Hepatocyte (in vitro differentiated cells): Measurements from ENCODE around the gene TEC. TPM values are rescaled to one million over a fixed set of nuclear protein-coding genes. Genes with fewer than 3 reads are reported as not detected.
A peak's percentile ranks its signal among the peaks of the same experiment; 100 is the strongest.
"Not testable (repeated sequence)": the region's sequence is repeated elsewhere in the genome, so short reads cannot be mapped to it uniquely, and the experiment has no call there.

Source experiments
- DNase-seq: peaks from one replicate; pipeline ENCODE4 v3.0.0-alpha.2; 2016; ENCODE audit warnings: low spot score
- H2AFZ ChIP-seq: fragments of 200-600 bp; sonication (generic); 2 replicates; pipeline ENCODE4 v1.6.0; 2016; ENCODE audit warnings: antibody characterized with exemption, mild to moderate bottlenecking
- H3K27ac ChIP-seq: fragments of 200-600 bp; sonication (generic); 2 replicates; pipeline ENCODE4 v1.5.1; 2016; ENCODE audit warnings: mild to moderate bottlenecking
- H3K27me3 ChIP-seq: fragments of 200-600 bp; sonication (generic); 2 replicates; pipeline ENCODE4 v1.6.1; 2016
- H3K36me3 ChIP-seq: fragments of 200-600 bp; sonication (generic); replicated peaks from 2 replicates; pipeline ENCODE4 v1.5.1; 2016; ENCODE audit warnings: low read depth; ENCODE audit not compliant: insufficient read depth
- H3K4me1 ChIP-seq: fragments of 200-600 bp; sonication (generic); 2 replicates; pipeline ENCODE4 v1.5.1; 2016; ENCODE audit warnings: mild to moderate bottlenecking, moderate library complexity; ENCODE audit not compliant: insufficient read depth
- H3K4me2 ChIP-seq: fragments of 200-600 bp; sonication (generic); 2 replicates; pipeline ENCODE4 v1.6.0; 2016
- H3K4me3 ChIP-seq: fragments of 200-600 bp; sonication (generic); 2 replicates; pipeline ENCODE4 v1.5.1; 2016; ENCODE audit warnings: mild to moderate bottlenecking
- H3K79me2 ChIP-seq: fragments of 200-600 bp; sonication (generic); 2 replicates; pipeline ENCODE4 v1.6.0; 2017; ENCODE audit warnings: mild to moderate bottlenecking
- H3K9me2 ChIP-seq: fragments of 200-600 bp; sonication (generic); replicated peaks from 2 replicates; pipeline ENCODE4 v1.6.0; 2017; ENCODE audit warnings: mild to moderate bottlenecking; ENCODE audit not compliant: insufficient read depth
- H3K9me3 ChIP-seq: fragments of 200-600 bp; sonication (generic); 2 replicates; pipeline ENCODE4 v1.5.1; 2016; ENCODE audit warnings: low read depth, mild to moderate bottlenecking
- H4K20me1 ChIP-seq: fragments of 200-600 bp; sonication (generic); 2 replicates; pipeline ENCODE4 v1.6.0; 2016; ENCODE audit warnings: mild to moderate bottlenecking; ENCODE audit not compliant: insufficient read depth, poor library complexity, severe bottlenecking
- CTCF ChIP-seq: fragments of 200-600 bp; sonication (generic); IDR thresholded peaks from 2 replicates; pipeline ENCODE4 v1.5.1; 2016; ENCODE audit warnings: antibody characterized with exemption, mild to moderate bottlenecking; ENCODE audit not compliant: poor library complexity
- EZH2 ChIP-seq: fragments of 200-600 bp; sonication (generic); IDR thresholded peaks from 2 replicates; pipeline ENCODE4 v1.6.1; 2016; ENCODE audit warnings: antibody characterized with exemption, mild to moderate bottlenecking, borderline replicate concordance
- EZH2phosphoT487 ChIP-seq: fragments of 200-600 bp; sonication (generic); IDR thresholded peaks from one replicate; pipeline ENCODE4 v1.6.1; 2018; ENCODE audit warnings: antibody characterized with exemption, mild to moderate bottlenecking, low read depth, moderate library complexity; ENCODE audit not compliant: unreplicated experiment, severe bottlenecking
- WGBS: methylation state at CpG from one replicate; pipeline ENCODE4 v1.1.6; 2016; ENCODE audit warnings: low lambda C conversion rate; ENCODE audit errors: missing lambda C conversion rate; 5-methylcytosine and 5-hydroxymethylcytosine counted together
- polyA plus RNA-seq: library from polyadenylated mRNA; unstranded; fragments of >200 nt; fragmentation: Nextera tagmentation; extraction: Ambion mirVana; gene quantifications from 2 replicates; pipeline ENCODE4 v1.2.1, GENCODE V29; 2016
- total RNA-seq: library from RNA; depleted of rRNA; stranded (reverse); fragments of >200 nt; gene quantifications from 2 replicates; pipeline ENCODE4 v1.2.3, GENCODE V29; 2014

TEC gene
- total and polyA plus RNA-seq, 2 experiments from 2014 or later, result 1.3 to 2.1 TPM

- Histone ChIP-seq H3K36me3 (no peaks in the 10 kb centered on the region), H3K4me3 (no peak overlapping the region), H2AFZ (no peak overlapping the region), H3K9me3 (no peaks in the 10 kb centered on the region), H4K20me1 (no peaks in the 10 kb centered on the region), H3K27me3 (no peaks in the 10 kb centered on the region), H3K9me2 (no peaks in the 10 kb centered on the region), H3K27ac (no peak overlapping the region), H3K4me2 (no peak overlapping the region), H3K79me2 (no peaks in the 10 kb centered on the region), H3K4me1 (no peaks in the 10 kb centered on the region)
- peak; percentile 16 for DNase-seq
- no peak for TF ChIP-seq EZH2
- TF ChIP-seq CTCF, result peak; percentile 33
- TF ChIP-seq EZH2phosphoT487, result no peak
- WGBS, result 73% methylated on average over 5 of the region's 5 CpGs
These were observed 20.6 kb upstream of the TEC start for GRCh38 chr4:48290146-48290772.

DNA sequence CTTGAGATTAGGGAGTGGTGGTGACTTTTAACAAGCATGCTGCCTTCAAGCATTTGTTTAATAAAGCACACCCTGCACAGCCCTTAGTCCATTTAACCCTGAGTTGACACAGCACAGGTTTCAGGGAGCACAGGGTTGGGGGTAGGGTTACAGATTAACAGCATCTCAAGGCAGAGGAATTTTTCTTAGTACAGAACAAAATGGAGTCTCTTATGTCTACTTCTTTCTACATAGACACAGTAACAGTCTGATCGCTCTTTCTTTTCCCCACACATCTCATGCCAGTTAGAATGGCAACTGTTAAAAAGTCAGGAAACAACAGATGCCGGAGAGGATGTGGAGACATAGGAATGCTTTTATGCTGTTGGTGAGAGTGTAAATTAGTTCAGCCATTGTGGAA lies 16.4 kb upstream of the TEC start:
- not testable (repeated sequence) for H3K79me2 ChIP-seq, H3K9me2 ChIP-seq, H4K20me1 ChIP-seq, H3K4me2 ChIP-seq, H3K27me3 ChIP-seq, H2AFZ ChIP-seq, H3K36me3 ChIP-seq, DNase-seq, H3K4me3 ChIP-seq, H3K9me3 ChIP-seq, H3K4me1 ChIP-seq
- H3K27ac ChIP-seq, result peak overlapping the region; percentile 63
- 88% methylated on average over 2 of the region's 2 CpGs for WGBS

DNA sequence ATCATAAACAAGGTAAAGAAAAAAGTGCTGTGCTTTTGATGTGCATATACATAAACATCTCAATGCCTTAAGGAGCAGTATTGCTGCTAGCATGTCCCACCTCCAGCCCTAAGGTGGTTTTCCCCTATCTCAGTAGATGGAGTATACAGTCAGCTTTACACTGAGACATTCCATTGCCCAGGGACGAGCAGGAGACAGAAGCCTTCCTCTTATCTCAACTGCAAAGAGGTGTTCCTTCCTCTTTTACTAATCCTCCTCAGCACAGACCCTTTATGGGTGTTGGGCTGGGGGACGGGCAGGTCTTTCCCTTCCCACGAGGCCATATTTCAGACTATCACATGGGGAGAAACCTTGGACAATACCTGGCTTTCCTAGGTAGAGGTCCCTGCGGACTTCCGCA lies 16.0 kb upstream of the TEC start:
- H3K4me3 ChIP-seq, H3K4me2 ChIP-seq, H3K4me1 ChIP-seq, DNase-seq, H3K9me2 ChIP-seq, H2AFZ ChIP-seq, H3K27me3 ChIP-seq, H3K36me3 ChIP-seq, H3K79me2 ChIP-seq, H3K9me3 ChIP-seq, H4K20me1 ChIP-seq: not testable (repeated sequence)
- H3K27ac ChIP-seq, result peak overlapping the region; percentile 63
- 35% methylated on average over 5 of the region's 5 CpGs for WGBS

- Histone ChIP-seq H3K27ac (no peak overlapping the region), H3K4me3 (no peak overlapping the region), H3K9me2 (no peaks in the 10 kb centered on the region), H3K36me3 (no peaks in the 10 kb centered on the region), H3K4me2 (no peak overlapping the region), H3K79me2 (no peaks in the 10 kb centered on the region), H3K27me3 (no peaks in the 10 kb centered on the region), H3K9me3 (no peaks in the 10 kb centered on the region), H3K4me1 (no peaks in the 10 kb centered on the region), H4K20me1 (no peaks in the 10 kb centered on the region), H2AFZ (no peak overlapping the region)
- TF ChIP-seq EZH2phosphoT487, result no peak
- TF ChIP-seq EZH2, result no peak
- DNase-seq, result no peak
- WGBS, result 86% methylated on average over 2 of the region's 2 CpGs
These were observed 6.0 kb upstream of the TEC start for GRCh38 chr4:48275686-48276085.

DNA sequence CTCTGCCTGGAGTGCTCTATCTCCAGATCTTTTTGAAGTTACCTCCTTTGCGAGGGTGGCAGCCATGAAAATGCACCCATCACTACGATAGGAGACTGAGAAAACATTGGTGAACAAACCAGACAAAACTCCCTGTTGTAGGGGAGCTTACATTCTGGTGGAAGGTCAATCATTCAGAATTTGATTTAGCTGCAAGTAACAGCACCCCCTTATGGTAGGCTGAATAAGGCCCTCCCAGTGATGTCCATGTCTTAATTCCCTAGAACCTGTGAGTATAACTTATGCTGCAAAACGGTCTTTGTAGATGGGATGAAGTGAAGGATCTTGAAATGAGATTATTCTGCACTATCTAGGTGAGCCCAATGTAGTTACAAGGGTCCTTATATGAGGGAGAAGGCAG lies 5.6 kb upstream of the TEC start:
- DNase-seq, result no peak
- 45% methylated on average over 3 of the region's 3 CpGs for WGBS
- H3K4me1 ChIP-seq, result no peaks in the 10 kb centered on the region
- H3K9me2 ChIP-seq, result no peaks in the 10 kb centered on the region
- H3K36me3 ChIP-seq, result no peaks in the 10 kb centered on the region
- no peaks in the 10 kb centered on the region for H3K9me3 ChIP-seq
- no peak for TF ChIP-seq EZH2phosphoT487
- TF ChIP-seq CTCF, result peak; percentile 26
- no peak for TF ChIP-seq EZH2
- no peak overlapping the region for H2AFZ ChIP-seq
- no peaks in the 10 kb centered on the region for H4K20me1 ChIP-seq
- no peak overlapping the region for H3K4me3 ChIP-seq
- no peaks in the 10 kb centered on the region for H3K79me2 ChIP-seq
- H3K27ac ChIP-seq, result no peak overlapping the region
- no peak overlapping the region for H3K4me2 ChIP-seq
- H3K27me3 ChIP-seq, result no peaks in the 10 kb centered on the region
